Cardiac muscle cell (in vitro differentiated cells and primary cell): Measurements from ENCODE around the gene ANAPC7. TPM values are rescaled to one million over a fixed set of nuclear protein-coding genes. Genes with fewer than 3 reads are reported as not detected.

Experiments
- DNase-seq, 2 donors: peaks; one replicate each; pipeline versions ENCODE4 v3.0.0 to v3.0.0-alpha.2; 2010 to 2017; ENCODE audit warnings: low read depth in 1 of 2, low spot score in 1 of 2
- H3K27ac ChIP-seq: fragments of 200-600 bp; sonication (generic); 2 replicates; pipeline ENCODE4 v1.5.1; 2016
- H3K27me3 ChIP-seq: fragments of 200-600 bp; sonication (generic); 2 replicates; pipeline ENCODE4 v1.6.0; 2016; ENCODE audit warnings: control low read depth
- H3K36me3 ChIP-seq: fragments of 200-600 bp; sonication (generic); 2 replicates; pipeline ENCODE4 v1.5.1; 2016; ENCODE audit warnings: control low read depth
- H3K4me1 ChIP-seq: fragments of 200-600 bp; sonication (generic); 2 replicates; pipeline ENCODE4 v1.8.1; 2017; ENCODE audit warnings: low read depth, mild to moderate bottlenecking, mixed run types
- H3K4me3 ChIP-seq: fragments of 200-600 bp; sonication (generic); 2 replicates; pipeline ENCODE4 v1.5.1; 2016; ENCODE audit warnings: mild to moderate bottlenecking
- H3K9me3 ChIP-seq: fragments of 200-600 bp; sonication (generic); 2 replicates; pipeline ENCODE4 v1.5.1; 2017; ENCODE audit warnings: low read depth, mild to moderate bottlenecking, control low read depth
- polyA plus RNA-seq: library from polyadenylated mRNA; unstranded; fragments of >200 nt; fragmentation: Nextera tagmentation; extraction: Ambion mirVana; gene quantifications from 2 replicates; pipeline ENCODE4 v1.2.1, GENCODE V29; 2016
- total RNA-seq: library from RNA; depleted of rRNA; stranded (reverse); fragments of >200 nt; gene quantifications from 2 replicates; pipeline ENCODE4 v1.2.3, GENCODE V29; 2016
- TF ChIP-seq, protein P1 (sequence below): IDR thresholded peaks from 2 replicates; pipeline ENCODE4 v1.5.1; 2012; ENCODE audit warnings: low read depth, mild to moderate bottlenecking, low read length

Gene ANAPC7
- total and polyA plus RNA-seq, 2 experiments from 2014 or later, result 54.6 to 55.4 TPM

- Histone ChIP-seq H3K27ac (no peak overlapping the region), H3K36me3 (peaks cover 21% of the 10 kb centered on the region), H3K9me3 (no peaks in the 10 kb centered on the region), H3K27me3 (no peaks in the 10 kb centered on the region), H3K4me1 (no peaks in the 10 kb centered on the region), H3K4me3 (no peak overlapping the region)
- no peak for DNase-seq
- TF ChIP-seq, protein P1, sequence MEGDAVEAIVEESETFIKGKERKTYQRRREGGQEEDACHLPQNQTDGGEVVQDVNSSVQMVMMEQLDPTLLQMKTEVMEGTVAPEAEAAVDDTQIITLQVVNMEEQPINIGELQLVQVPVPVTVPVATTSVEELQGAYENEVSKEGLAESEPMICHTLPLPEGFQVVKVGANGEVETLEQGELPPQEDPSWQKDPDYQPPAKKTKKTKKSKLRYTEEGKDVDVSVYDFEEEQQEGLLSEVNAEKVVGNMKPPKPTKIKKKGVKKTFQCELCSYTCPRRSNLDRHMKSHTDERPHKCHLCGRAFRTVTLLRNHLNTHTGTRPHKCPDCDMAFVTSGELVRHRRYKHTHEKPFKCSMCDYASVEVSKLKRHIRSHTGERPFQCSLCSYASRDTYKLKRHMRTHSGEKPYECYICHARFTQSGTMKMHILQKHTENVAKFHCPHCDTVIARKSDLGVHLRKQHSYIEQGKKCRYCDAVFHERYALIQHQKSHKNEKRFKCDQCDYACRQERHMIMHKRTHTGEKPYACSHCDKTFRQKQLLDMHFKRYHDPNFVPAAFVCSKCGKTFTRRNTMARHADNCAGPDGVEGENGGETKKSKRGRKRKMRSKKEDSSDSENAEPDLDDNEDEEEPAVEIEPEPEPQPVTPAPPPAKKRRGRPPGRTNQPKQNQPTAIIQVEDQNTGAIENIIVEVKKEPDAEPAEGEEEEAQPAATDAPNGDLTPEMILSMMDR, result no peak
Measured at GRCh38 chr12:110370732-110371231, 32.7 kb downstream of the ANAPC7 start.

DNA sequence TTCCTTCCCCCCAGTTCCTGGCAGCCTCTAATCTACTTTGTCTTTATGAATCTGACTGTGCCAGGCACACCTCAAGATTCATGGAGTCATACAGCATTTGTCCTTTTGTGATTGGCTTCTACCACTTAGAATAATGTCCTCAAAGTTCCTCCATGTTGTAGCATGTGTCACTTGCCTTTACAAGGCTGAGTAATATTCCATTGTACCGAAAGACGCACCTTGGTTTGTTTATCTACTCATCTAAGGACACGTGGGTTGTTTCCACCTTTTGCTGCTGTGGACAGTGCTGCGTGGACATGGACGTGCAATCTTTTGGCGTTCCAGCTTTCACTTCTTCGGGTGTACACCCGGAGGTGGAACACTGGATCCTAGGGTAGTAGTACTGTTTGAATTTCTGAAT lies 33.5 kb downstream of the ANAPC7 start:
- TF ChIP-seq, protein P1, result no peak
- H3K4me1 ChIP-seq, result no peaks in the 10 kb centered on the region
- H3K27ac ChIP-seq, result no peak overlapping the region
- H3K36me3 ChIP-seq, result peaks cover 13% of the 10 kb centered on the region
- no peaks in the 10 kb centered on the region for H3K9me3 ChIP-seq
- no peaks in the 10 kb centered on the region for H3K27me3 ChIP-seq
- H3K4me3 ChIP-seq, result no peak overlapping the region
- no peak for DNase-seq

DNA sequence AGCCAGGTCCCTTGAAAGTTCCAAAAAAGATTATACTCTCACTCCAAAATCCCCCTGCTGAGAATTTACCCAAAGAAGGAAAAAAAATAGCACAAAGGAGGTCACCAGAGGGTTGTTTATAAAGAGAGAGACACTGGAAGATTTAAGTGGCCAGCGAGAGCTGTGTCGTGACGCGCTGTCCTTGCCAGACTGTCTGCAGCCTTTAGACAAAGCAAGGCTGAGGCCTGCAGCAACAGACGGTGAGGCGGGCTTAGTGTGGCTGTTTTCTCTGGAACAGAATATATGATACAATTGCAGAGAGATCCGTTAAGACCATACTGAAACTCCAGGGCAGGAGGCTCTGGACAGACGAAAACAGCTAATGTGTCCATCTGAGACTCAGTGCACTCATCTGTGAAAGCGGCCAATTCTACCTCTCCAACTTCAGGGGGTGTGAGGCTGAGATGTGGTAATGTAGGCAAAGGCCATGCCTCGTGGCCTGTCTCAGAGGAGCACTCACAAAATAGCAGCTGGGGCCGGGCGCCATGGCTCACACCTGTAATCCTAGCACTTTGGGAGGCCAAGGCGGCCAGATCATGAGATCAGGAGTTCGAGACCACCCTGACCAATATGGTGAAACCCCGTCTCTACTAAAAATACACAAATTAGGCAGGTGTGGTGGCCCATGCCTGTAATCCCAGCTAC lies 36.2 kb downstream of the ANAPC7 start:
- TF ChIP-seq, protein P1, result no peak
- peak overlapping the region; percentile 67 for H3K27ac ChIP-seq
- peaks cover 6% of the 10 kb centered on the region for H3K36me3 ChIP-seq
- no peak overlapping the region for H3K4me3 ChIP-seq
- no peak for DNase-seq
- H3K4me1 ChIP-seq, result no peaks in the 10 kb centered on the region
- no peaks in the 10 kb centered on the region for H3K9me3 ChIP-seq
- H3K27me3 ChIP-seq, result no peaks in the 10 kb centered on the region

GRCh38 chr12:110366321-110367142 lies 37.0 kb downstream of the ANAPC7 start:
- no peaks in the 10 kb centered on the region for H3K9me3 ChIP-seq
- peak overlapping the region; percentile 67 for H3K27ac ChIP-seq
- TF ChIP-seq, protein P1, result no peak
- no peak overlapping the region for H3K4me3 ChIP-seq
- peaks cover 6% of the 10 kb centered on the region for H3K36me3 ChIP-seq
- H3K4me1 ChIP-seq, result no peaks in the 10 kb centered on the region
- H3K27me3 ChIP-seq, result no peaks in the 10 kb centered on the region
- DNase-seq, result no peak

GRCh38 chr12:110365489-110366320 lies 37.8 kb downstream of the ANAPC7 start:
- Histone ChIP-seq H3K9me3 (no peaks in the 10 kb centered on the region), H3K27me3 (no peaks in the 10 kb centered on the region), H3K4me3 (no peak overlapping the region), H3K36me3 (peaks cover 6% of the 10 kb centered on the region), H3K27ac (peak overlapping the region; percentile 21), H3K4me1 (no peaks in the 10 kb centered on the region)
- TF ChIP-seq, protein P1, result no peak
- no peak for DNase-seq
